ENCODE data around the gene GALNT10. TPM values are rescaled to one million over a fixed set of nuclear protein-coding genes. Genes with fewer than 3 reads are reported as not detected.

GALNT10 gene, protein sequence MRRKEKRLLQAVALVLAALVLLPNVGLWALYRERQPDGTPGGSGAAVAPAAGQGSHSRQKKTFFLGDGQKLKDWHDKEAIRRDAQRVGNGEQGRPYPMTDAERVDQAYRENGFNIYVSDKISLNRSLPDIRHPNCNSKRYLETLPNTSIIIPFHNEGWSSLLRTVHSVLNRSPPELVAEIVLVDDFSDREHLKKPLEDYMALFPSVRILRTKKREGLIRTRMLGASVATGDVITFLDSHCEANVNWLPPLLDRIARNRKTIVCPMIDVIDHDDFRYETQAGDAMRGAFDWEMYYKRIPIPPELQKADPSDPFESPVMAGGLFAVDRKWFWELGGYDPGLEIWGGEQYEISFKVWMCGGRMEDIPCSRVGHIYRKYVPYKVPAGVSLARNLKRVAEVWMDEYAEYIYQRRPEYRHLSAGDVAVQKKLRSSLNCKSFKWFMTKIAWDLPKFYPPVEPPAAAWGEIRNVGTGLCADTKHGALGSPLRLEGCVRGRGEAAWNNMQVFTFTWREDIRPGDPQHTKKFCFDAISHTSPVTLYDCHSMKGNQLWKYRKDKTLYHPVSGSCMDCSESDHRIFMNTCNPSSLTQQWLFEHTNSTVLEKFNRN
- 27.8 TPM for total RNA-seq (2021; ENCODE audit: unreplicated experiment)
- 15.6 and 17.1 TPM in 2 replicates for polyA plus RNA-seq (2012)
- percentile 64 among the genes with signal in this experiment for Bru-seq, nascent RNA
- BruChase-seq, experiment 1, labeled RNA remaining after a 6-hour chase, result percentile 61 among the genes with signal in this experiment
- BruChase-seq, experiment 2, labeled RNA remaining after a 2-hour chase, result percentile 58 among the genes with signal in this experiment
- long read RNA-seq, full-length matches to known transcripts, result 4 of 27 reads
- long read RNA-seq, partial matches to known transcripts, result 1 of 27 reads
- long read RNA-seq, other reads (novel, unspliced or antisense), result 22 of 27 reads

DNA sequence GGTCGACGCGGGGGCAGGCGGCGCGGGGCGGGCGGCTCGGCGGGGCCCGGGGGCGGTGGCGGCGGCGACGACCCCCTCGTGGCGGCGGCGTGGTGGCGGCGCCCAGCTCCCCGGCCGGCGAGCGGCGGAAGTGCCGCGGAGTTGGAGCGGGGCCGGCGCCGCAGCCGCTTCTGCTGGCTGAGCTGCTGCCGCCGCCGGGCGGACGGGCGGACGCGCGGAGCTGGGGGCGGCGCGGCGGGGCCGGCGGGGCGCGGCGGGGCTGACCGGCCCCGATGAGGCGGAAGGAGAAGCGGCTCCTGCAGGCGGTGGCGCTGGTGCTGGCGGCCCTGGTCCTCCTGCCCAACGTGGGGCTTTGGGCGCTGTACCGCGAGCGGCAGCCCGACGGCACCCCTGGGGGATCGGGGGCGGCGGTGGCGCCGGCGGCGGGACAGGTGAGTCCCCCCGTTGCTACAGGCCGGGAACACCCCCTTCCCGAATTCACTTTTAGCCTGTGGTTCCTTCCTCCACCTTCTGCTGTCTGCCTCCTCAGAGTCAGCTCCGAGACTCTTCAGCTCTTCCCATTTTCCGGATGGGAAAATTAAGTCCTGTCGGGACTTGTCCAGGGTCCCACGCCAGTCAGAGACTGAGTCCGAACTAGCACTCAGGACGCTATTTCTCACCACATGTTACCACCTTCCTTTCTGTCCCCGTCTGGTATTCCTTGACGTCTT is at the start of gene GALNT10:
Gene GALNT10, plus strand, starts transcription at position 139 of the 710 bp plus-strand sequence. Its CDS starts 134 bp downstream, at position 273.
- Histone ChIP-seq H2AFZ (ENCODE audit: low read depth, low read length, poor library complexity, severe bottlenecking) (peak within 1 kb of the TSS; percentile 78), H3K9me3 (ENCODE audit: control insufficient read depth in 1 of 2, insufficient read depth in 1 of 2, low read depth in 1 of 2, low read length in 2 of 2) (no peaks in the 10 kb centered on the region), H3K27ac (ENCODE audit: low read depth, low read length) (peak within 1 kb of the TSS; percentile 62; the same call in 1 of the 2 replicates), H3K9me2 (ENCODE audit: insufficient read depth) (no peaks in the 10 kb centered on the region), H4K20me1 (ENCODE audit: insufficient read depth) (no peaks in the 10 kb centered on the region), H3K4me1 (ENCODE audit: control insufficient read depth in 1 of 2, insufficient read depth in 2 of 2, low read length in 2 of 2) (peaks cover 11 to 30% of the 10 kb centered on the region in 2 experiments), H3K4me2 (ENCODE audit: low read length) (peak within 1 kb of the TSS; percentile 96), H3K79me2 (ENCODE audit: insufficient read depth, low read length) (peaks cover 25% of the 10 kb centered on the region; the same call in 1 of the 2 replicates), H3K4me3 (replicated peaks in 1 of 2; ENCODE audit: low read depth in 1 of 2, low read length in 2 of 2) (peak within 1 kb of the TSS; percentile 76 to 88), H3K9ac (ENCODE audit: low read length) (peak within 1 kb of the TSS; percentile 72), H3K36me3 (ENCODE audit: control insufficient read depth in 1 of 2, insufficient read depth in 2 of 2, low read length in 2 of 2) (0 out of 4 replicates have a peak, but pooled peaks cover 0 to 2% of the 10 kb centered on the region in 2 experiments), H3K27me3 (ENCODE audit: insufficient read depth, low read length) (no peaks in the 10 kb centered on the region)
- ChIA-PET RAD21 (ENCODE audit: low non-redundant PET in 1 of 2, low total read pairs in 2 of 2, uncharacterized antibody in 2 of 2, unreplicated experiment in 2 of 2) (interaction anchor here (0.8 kb wide), 2 partner anchors 119 to 214 kb away, joined by 3 to 4 read pairs; no protein-coding TSS in a partner anchor), POLR2A (interaction anchor here (0.6 kb wide), 1 partner anchor 172 kb away, joined by 5 read pairs; no protein-coding TSS in a partner anchor), CTCF (interaction anchor here (0.9 to 1.8 kb wide), 7 partner anchors 8 to 217 kb away, joined by 3 to 9 read pairs (median 4); no protein-coding TSS in a partner anchor)
- peak; percentile 21 for DNase-seq (ENCODE audit: low read depth, low spot score)
- intact Hi-C loops (cut with micrococcal nuclease), result no loop called here
- ATAC-seq, result peak; percentile 78
- BruUV-seq (replicated peaks), result no TSS peak
- TF ChIP-seq REST (IDR thresholded peaks at IDR 0.05; ENCODE audit: low read depth) (no peak), POLR2AphosphoS5 (IDR thresholded peaks at IDR 0.05; ENCODE audit: low read depth, low read length) (peak; percentile 69), SIN3A (IDR thresholded peaks at IDR 0.05; ENCODE audit: low read depth) (no peak), EGR1 (IDR thresholded peaks at IDR 0.05; ENCODE audit: low read depth) (no peak), SRF (IDR thresholded peaks at IDR 0.05; ENCODE audit: low read depth) (no peak), EZH2 (IDR thresholded peaks at IDR 0.05) (no peak), FOSL1 (IDR thresholded peaks at IDR 0.05; ENCODE audit: low read depth) (no peak), YY1 (IDR thresholded peaks at IDR 0.05; ENCODE audit: extremely low read depth, insufficient replicate concordance, low read depth, low read length) (no peak), JUND (IDR thresholded peaks at IDR 0.05) (no peak), TCF7L2 (IDR thresholded peaks at IDR 0.05; ENCODE audit: borderline replicate concordance, extremely low read depth, insufficient read depth, insufficient read length) (no peak), EZH2phosphoT487 (IDR thresholded peaks at IDR 0.05; ENCODE audit: borderline replicate concordance) (no peak), ZFX (IDR thresholded peaks at IDR 0.05) (0 out of 2 replicates have a peak, but pooled peaks have one; percentile 18), RAD21 (IDR thresholded peaks at IDR 0.05; ENCODE audit: low read depth) (no peak), CBX3 (IDR thresholded peaks at IDR 0.05; ENCODE audit: low read depth) (no peak), CEBPB (IDR thresholded peaks at IDR 0.05; ENCODE audit: low read depth) (no peak)
- TF ChIP-seq, protein P1, sequence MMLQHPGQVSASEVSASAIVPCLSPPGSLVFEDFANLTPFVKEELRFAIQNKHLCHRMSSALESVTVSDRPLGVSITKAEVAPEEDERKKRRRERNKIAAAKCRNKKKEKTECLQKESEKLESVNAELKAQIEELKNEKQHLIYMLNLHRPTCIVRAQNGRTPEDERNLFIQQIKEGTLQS (IDR thresholded peaks at IDR 0.05), result no peak
- TF ChIP-seq, protein P2, sequence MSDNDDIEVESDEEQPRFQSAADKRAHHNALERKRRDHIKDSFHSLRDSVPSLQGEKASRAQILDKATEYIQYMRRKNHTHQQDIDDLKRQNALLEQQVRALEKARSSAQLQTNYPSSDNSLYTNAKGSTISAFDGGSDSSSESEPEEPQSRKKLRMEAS (IDR thresholded peaks at IDR 0.05), result no peak

Measured in HCT116 (cell line).